K562 (cell line): ENCODE results near the gene MYL12A. TPM values are rescaled to one million over a fixed set of nuclear protein-coding genes. Genes with fewer than 3 reads are reported as not detected.

Experiments
- BACH1 ChIP-seq: fragments of 200-800 bp; sonication (Bioruptor generic); IDR thresholded peaks from 2 replicates; pipeline ENCODE4 v1.6.1; 2016; ENCODE audit warnings: missing genetic modification characterization, missing compliant biosample characterization
- E2F4 ChIP-seq: sonication (generic); formaldehyde crosslinking; IDR thresholded peaks from 2 replicates; pipeline ENCODE4 v1.8.0; 2022; ENCODE audit warnings: mild to moderate bottlenecking, low read depth, missing genetic modification reagents
- FOXK2 ChIP-seq, 2 experiments: fragments of 450-650 bp; IDR thresholded peaks in 1 of 2; conservative IDR thresholded peaks in 1 of 2; 2 replicates each; pipeline ENCODE4 v1.6.1; 2016; ENCODE audit warnings: low read depth in 2 of 2, mild to moderate bottlenecking in 1 of 2
- FUS ChIP-seq: fragments of 200-400 bp; formaldehyde crosslinking; optimal IDR thresholded peaks from 2 replicates; pipeline ENCODE3; 2017; ENCODE audit warnings: low read depth, low read length
- HIVEP1 ChIP-seq: fragments of 250-450 bp; sonication (Bioruptor Pico); IDR thresholded peaks from 2 replicates; pipeline ENCODE4 v1.4.0; 2020; ENCODE audit warnings: mild to moderate bottlenecking
- MYC ChIP-seq, 2 experiments: fragments of 250-450 bp in 1 of 2; sonication (Bioruptor Pico) in 1 of 2; IDR thresholded peaks; 2 replicates each; pipeline versions ENCODE4 v1.5.1 to v1.6.1; 2012 to 2021; ENCODE audit warnings: low read depth in 2 of 2, borderline replicate concordance in 1 of 2, improper control_type of control experiment in 1 of 2, low read length in 1 of 2, mild to moderate bottlenecking in 1 of 2, moderate library complexity in 1 of 2
- NCOA2 ChIP-seq, 2 experiments: fragments of 450-650 bp; IDR thresholded peaks; 2 replicates each; pipeline ENCODE4 v1.6.1; 2018; ENCODE audit warnings: mild to moderate bottlenecking in 2 of 2, moderate library complexity in 1 of 2; ENCODE audit not compliant: partially characterized antibody in 2 of 2
- NFRKB ChIP-seq: fragments of 450-650 bp; IDR thresholded peaks from 2 replicates; pipeline ENCODE4 v1.6.1; 2016; ENCODE audit warnings: low read depth
- NR2C1 ChIP-seq, 2 experiments: fragments of 450-650 bp; IDR thresholded peaks; 2 replicates each; pipeline ENCODE4 v1.6.1; 2017; ENCODE audit warnings: mild to moderate bottlenecking in 2 of 2, antibody characterized with exemption in 1 of 2, inconsistent platforms in 1 of 2, missing compliant biosample characterization in 1 of 2, missing genetic modification characterization in 1 of 2
- RBM14 ChIP-seq: fragments of 200-400 bp; formaldehyde crosslinking; IDR thresholded peaks from 2 replicates; pipeline ENCODE4 v1.6.1; 2018; ENCODE audit warnings: low read depth, mild to moderate bottlenecking, low read length, moderate library complexity, borderline replicate concordance; ENCODE audit not compliant: insufficient read depth
- SMARCA5 ChIP-seq: fragments of 450-650 bp; IDR thresholded peaks from 2 replicates; pipeline ENCODE4 v1.6.1; 2016
- ZNF407 ChIP-seq: fragments of 450-650 bp; IDR thresholded peaks from 2 replicates; pipeline ENCODE4 v1.6.1; 2016; ENCODE audit warnings: low read depth
- ZNF449 ChIP-seq: fragments of 250-450 bp; sonication (Bioruptor Pico); IDR thresholded peaks from 2 replicates; pipeline ENCODE4 v1.8.0; 2022; ENCODE audit warnings: moderate library complexity, mild to moderate bottlenecking, inconsistent platforms
- polyA plus RNA-seq, 8 experiments: library from polyadenylated mRNA; depleted of rRNA in 4 of 8; stranded (reverse) in 5 of 8; unstranded in 3 of 8; fragments of >200 nt; fragmentation: Nextera tagmentation in 2 of 8; fragmentation: Illumina TruSeq in 1 of 8; extraction: Ambion mirVana in 2 of 8; extraction: Trizol in 1 of 8; gene quantifications; 2 replicates each; pipeline versions ENCODE4 v1.2.1 to v1.2.3, GENCODE V29; 2011 to 2014; ENCODE audit warnings: inconsistent platforms in 1 of 8, missing spikeins in 1 of 8
- total RNA-seq, 7 experiments: library from RNA; depleted of rRNA in 6 of 7; stranded (reverse); fragments of >200 nt in 6 of 7; fragmentation: Illumina TruSeq in 2 of 7; extraction: Trizol in 2 of 7; gene quantifications; 2 replicates each; pipeline versions ENCODE4 v1.2.1 to v1.2.3, GENCODE V29; 2011 to 2021; ENCODE audit warnings: low replicate concordance in 1 of 7
- TF ChIP-seq, protein P1 (sequence below): fragments of 450-650 bp; IDR thresholded peaks from 2 replicates; pipeline ENCODE4 v1.6.1; 2014; ENCODE audit warnings: low read depth, mild to moderate bottlenecking, moderate library complexity, borderline replicate concordance

Gene MYL12A
- total and polyA plus RNA-seq, 9 of the 15 experiments (the other 6 are each of a cell fraction or from before 2014, with no cell fraction given), result 308 to 1,031 (median 559) TPM

GRCh38 chr18:3246635-3247239 lies 864 bp upstream of the MYL12A start (continued):
- no peak for TF ChIP-seq RBM14
- no peak for TF ChIP-seq NCOA2 (IDR thresholded peaks at IDR 0.05; ENCODE audit: partially characterized antibody in 2 of 2)
- 0 out of 2 replicates have a peak, but pooled peaks have one; percentile 85 for TF ChIP-seq NFRKB
- peak; percentile 51; the same call in 1 of the 2 replicates for TF ChIP-seq SMARCA5
- 0 out of 2 replicates have a peak, but pooled peaks have one; percentile 8 for TF ChIP-seq HIVEP1 (CRISPR knock-in tag)
- no peak; the same call in 1 of the 2 replicates for TF ChIP-seq BACH1
- no peak for TF ChIP-seq NR2C1 (IDR thresholded peaks at IDR 0.05)
- peak; percentile 81; the same call in 1 of the 2 replicates for TF ChIP-seq NR2C1 (tag; IDR thresholded peaks at IDR 0.05)
- TF ChIP-seq, protein P1, sequence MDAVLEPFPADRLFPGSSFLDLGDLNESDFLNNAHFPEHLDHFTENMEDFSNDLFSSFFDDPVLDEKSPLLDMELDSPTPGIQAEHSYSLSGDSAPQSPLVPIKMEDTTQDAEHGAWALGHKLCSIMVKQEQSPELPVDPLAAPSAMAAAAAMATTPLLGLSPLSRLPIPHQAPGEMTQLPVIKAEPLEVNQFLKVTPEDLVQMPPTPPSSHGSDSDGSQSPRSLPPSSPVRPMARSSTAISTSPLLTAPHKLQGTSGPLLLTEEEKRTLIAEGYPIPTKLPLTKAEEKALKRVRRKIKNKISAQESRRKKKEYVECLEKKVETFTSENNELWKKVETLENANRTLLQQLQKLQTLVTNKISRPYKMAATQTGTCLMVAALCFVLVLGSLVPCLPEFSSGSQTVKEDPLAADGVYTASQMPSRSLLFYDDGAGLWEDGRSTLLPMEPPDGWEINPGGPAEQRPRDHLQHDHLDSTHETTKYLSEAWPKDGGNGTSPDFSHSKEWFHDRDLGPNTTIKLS, result no peak; the same call in 1 of the 2 replicates
- no peak for TF ChIP-seq MYC (IDR thresholded peaks at IDR 0.05; ENCODE audit: low read depth, low read length)
- TF ChIP-seq MYC (CRISPR knock-in tag; IDR thresholded peaks at IDR 0.05; ENCODE audit: borderline replicate concordance, low read depth), result no peak
- TF ChIP-seq FOXK2 (conservative IDR thresholded peaks at IDR 0.05 in 1 of 2, IDR thresholded peaks at IDR 0.05 in 1 of 2; ENCODE audit: low read depth in 2 of 2), result 0 out of 4 replicates have a peak, but pooled peaks of 1 of the 2 experiments have one; percentile 34
- no peak for TF ChIP-seq E2F4 (CRISPR knock-in tag)
- TF ChIP-seq ZNF449 (CRISPR knock-in tag), result no peak
- TF ChIP-seq FUS, result no peak
- no peak for TF ChIP-seq ZNF407
